ENCODE data around the gene ARHGAP26. TPM values are rescaled to one million over a fixed set of nuclear protein-coding genes. Genes with fewer than 3 reads are reported as not detected.

ARHGAP26 gene
- total and polyA plus RNA-seq, 2 of the 4 experiments (the other 2 are of a cell fraction) = 0.54 to 0.56 TPM

GRCh38 chr5:143044265-143044664 is 274.1 kb downstream of the ARHGAP26 start:
- no peaks in the 10 kb centered on the region for H3K79me1 ChIP-seq (ENCODE audit: low read depth in 1 of 2, low read length in 2 of 2)
- no peak overlapping the region; the same call in 1 of the 2 replicates for H3K18ac ChIP-seq (ENCODE audit: low read depth, low read length)
- no peak overlapping the region for H2BK120ac ChIP-seq (ENCODE audit: low read depth, low read length)
- TF ChIP-seq CEBPB (IDR thresholded peaks at IDR 0.05; ENCODE audit: low read depth, low read length) (no peak), ELK1 (IDR thresholded peaks at IDR 0.05; ENCODE audit: borderline replicate concordance, low read depth, low read length) (no peak), RAD21 (IDR thresholded peaks at IDR 0.05; ENCODE audit: low read length) (no peak), MAFK (IDR thresholded peaks at IDR 0.05; ENCODE audit: low read depth, low read length) (no peak), USF2 (IDR thresholded peaks at IDR 0.05; ENCODE audit: low read depth, low read length) (no peak), NFE2L2 (IDR thresholded peaks at IDR 0.05; ENCODE audit: low read depth, low read length) (no peak), FOS (IDR thresholded peaks at IDR 0.05; ENCODE audit: low read depth, low read length) (no peak), RFX5 (IDR thresholded peaks at IDR 0.05; ENCODE audit: low read depth, low read length) (no peak), POLR2A (IDR thresholded peaks at IDR 0.05; ENCODE audit: low read depth, low read length) (no peak), RCOR1 (IDR thresholded peaks at IDR 0.05; ENCODE audit: insufficient replicate concordance, low read length) (no peak), SMC3 (IDR thresholded peaks at IDR 0.05; ENCODE audit: low read depth, low read length) (no peak), CTCF (conservative IDR thresholded peaks at IDR 0.05; ENCODE audit: low read depth, low read length) (no peak)
- ATAC-seq (ENCODE audit: low read depth) (no peak), DNase-seq (no peak)
- H3K9ac ChIP-seq (ENCODE audit: low read depth, low read length) = no peak overlapping the region
- dilution Hi-C loops (cut with HindIII; ENCODE audit: low sequenced_read_pairs, unreplicated experiment) = no loop called here
- H2BK15ac ChIP-seq (ENCODE audit: low read depth, low read length) = no peak overlapping the region
- peaks cover 5% of the 10 kb centered on the region for H3K9me1 ChIP-seq (ENCODE audit: insufficient read depth, low read length)
- H3K36me3 ChIP-seq (ENCODE audit: control insufficient read depth, insufficient read depth, low read length) = no peaks in the 10 kb centered on the region
- H2AK9ac ChIP-seq (replicated peaks; ENCODE audit: low read depth, low read length, poor library complexity) = no peak overlapping the region
- H3K4me2 ChIP-seq (ENCODE audit: low read depth, low read length) = no peak overlapping the region
- ChIA-PET POLR2A (ENCODE audit: unreplicated experiment) (no interaction called here), CTCF (no interaction called here)
- in situ Hi-C loops (cut with MboI; ENCODE audit: low sequenced_read_pairs) = no loop called here
- no peaks in the 10 kb centered on the region for H3K9me3 ChIP-seq (ENCODE audit: control insufficient read depth, insufficient read depth, low read length)
- intact Hi-C loops (cut with micrococcal nuclease) = loop anchor here (1.0 kb wide), 1 partner anchor 70 kb away; no protein-coding TSS in a partner anchor
- H2AK5ac ChIP-seq (ENCODE audit: low read depth, low read length) = no peak overlapping the region
- no peaks in the 10 kb centered on the region for H3K27me3 ChIP-seq (ENCODE audit: control insufficient read depth, insufficient read depth, low read length)
- peaks cover 4% of the 10 kb centered on the region for H3K4me1 ChIP-seq (ENCODE audit: control insufficient read depth, insufficient read depth, low read length)
- BruUV-seq (replicated peaks) = no TSS peak
- no peak overlapping the region for H3K23ac ChIP-seq (ENCODE audit: low read depth, low read length)
- H2AFZ ChIP-seq (replicated peaks; ENCODE audit: low read length, poor library complexity) = no peak overlapping the region
- H4K20me1 ChIP-seq (ENCODE audit: insufficient read depth, low read length) = no peaks in the 10 kb centered on the region
- no peak overlapping the region for H4K91ac ChIP-seq (ENCODE audit: insufficient read depth, low read depth, low read length)
- no peak overlapping the region for H3K56ac ChIP-seq (ENCODE audit: extremely low read depth, insufficient read depth, low read length)
- H4K5ac ChIP-seq (ENCODE audit: low read depth, low read length) = no peak overlapping the region; the same call in 1 of the 2 replicates
- H3K14ac ChIP-seq (replicated peaks; ENCODE audit: low read depth, low read length) = no peak overlapping the region
- H4K8ac ChIP-seq (ENCODE audit: low read depth in 2 of 2, low read length in 2 of 2) = no peak overlapping the region
- no peak overlapping the region for H3K4me3 ChIP-seq (ENCODE audit: insufficient read depth, low read depth, low read length)
- no CpG with 5 or more reads among the region's 4 CpGs for WGBS, 2 experiments (ENCODE audit: extremely low coverage in 2 of 2, insufficient read length in 1 of 2)
- H2BK5ac ChIP-seq (ENCODE audit: low read depth, low read length, poor library complexity, severe bottlenecking) = no peak overlapping the region
- H3K4ac ChIP-seq (ENCODE audit: low read depth, low read length) = no peak overlapping the region
- no peak overlapping the region for H2BK20ac ChIP-seq (ENCODE audit: low read depth, low read length)
- H3K27ac ChIP-seq (ENCODE audit: insufficient read depth, low read length) = no peak overlapping the region
